SK-N-SH treated with all-trans-retinoic acid at 6 μM for 48 hours (cell line): ENCODE results near the gene PES1.

Source experiments
- ATAC-seq: fragments of 200-7000 bp; cut with Tn5 transposase; 3 replicates; pipeline ENCODE4 v1.9.1; 2020; ENCODE audit warnings: mild to moderate bottlenecking, moderate library complexity
- ARNTL ChIP-seq: fragments of 450-650 bp; formaldehyde crosslinking; IDR thresholded peaks from 2 replicates; pipeline ENCODE4 v1.5.0; 2020; ENCODE audit warnings: low read depth, mild to moderate bottlenecking, moderate library complexity, borderline replicate concordance
- BACH2 ChIP-seq: fragments of 250-450 bp; sonication (Bioruptor Pico); IDR thresholded peaks from 2 replicates; pipeline ENCODE4 v1.9.0; 2021; ENCODE audit warnings: mild to moderate bottlenecking, borderline replicate concordance
- CSDC2 ChIP-seq: fragments of 250-450 bp; sonication (Bioruptor Pico); IDR thresholded peaks from 2 replicates; pipeline ENCODE4 v1.5.0; 2020; ENCODE audit warnings: mild to moderate bottlenecking, moderate library complexity
- CSRNP3 ChIP-seq: fragments of 250-450 bp; sonication (Bioruptor Pico); IDR thresholded peaks from 2 replicates; pipeline ENCODE4 v1.5.1; 2021; ENCODE audit warnings: mild to moderate bottlenecking, moderate library complexity
- ESRRG ChIP-seq: fragments of 250-450 bp; sonication (Bioruptor Pico); IDR thresholded peaks from 2 replicates; pipeline ENCODE4 v1.6.1; 2021; ENCODE audit warnings: mild to moderate bottlenecking
- GLIS3 ChIP-seq: fragments of 250-450 bp; sonication (Bioruptor Pico); IDR thresholded peaks from 2 replicates; pipeline ENCODE4 v1.5.0; 2020; ENCODE audit warnings: mild to moderate bottlenecking, moderate library complexity
- ISL1 ChIP-seq: fragments of 250-450 bp; sonication (Bioruptor Pico); IDR thresholded peaks from 2 replicates; pipeline ENCODE4 v2.1.2; 2022; ENCODE audit warnings: mild to moderate bottlenecking, moderate library complexity
- OSR1 ChIP-seq: fragments of 250-450 bp; sonication (Bioruptor Pico); IDR thresholded peaks from 2 replicates; pipeline ENCODE4 v1.8.0; 2022; ENCODE audit warnings: moderate library complexity, mild to moderate bottlenecking, inconsistent platforms
- PATZ1 ChIP-seq: fragments of 250-450 bp; sonication (Bioruptor Pico); IDR thresholded peaks from 2 replicates; pipeline ENCODE4 v1.8.0; 2020; ENCODE audit warnings: mild to moderate bottlenecking, moderate library complexity, borderline replicate concordance
- PPARA ChIP-seq: fragments of 250-450 bp; sonication (Bioruptor Pico); IDR thresholded peaks from 2 replicates; pipeline ENCODE4 v1.5.0; 2020; ENCODE audit warnings: mild to moderate bottlenecking, borderline replicate concordance
- RARB ChIP-seq: fragments of 250-450 bp; sonication (Bioruptor Pico); IDR thresholded peaks from 2 replicates; pipeline ENCODE4 v1.8.0; 2021; ENCODE audit warnings: mild to moderate bottlenecking, moderate library complexity
- SNAI2 ChIP-seq: fragments of 250-450 bp; sonication (Bioruptor Pico); IDR thresholded peaks from 2 replicates; pipeline ENCODE4 v1.5.0; 2020; ENCODE audit warnings: mild to moderate bottlenecking, moderate library complexity
- TCF4 ChIP-seq: fragments of 250-450 bp; sonication (Bioruptor Pico); IDR thresholded peaks from 2 replicates; pipeline ENCODE4 v1.8.0; 2021; ENCODE audit warnings: mild to moderate bottlenecking, moderate library complexity, borderline replicate concordance
- TOX ChIP-seq: fragments of 250-450 bp; sonication (Bioruptor Pico); IDR thresholded peaks from 2 replicates; pipeline ENCODE4 v1.8.0; 2021; ENCODE audit warnings: mild to moderate bottlenecking, moderate library complexity, borderline replicate concordance
- TSHZ2 ChIP-seq: fragments of 250-450 bp; sonication (Bioruptor Pico); IDR thresholded peaks from 2 replicates; pipeline ENCODE4 v1.5.0; 2020; ENCODE audit warnings: mild to moderate bottlenecking, moderate library complexity
- ZC3H10 ChIP-seq: fragments of 250-450 bp; sonication (Bioruptor Pico); IDR thresholded peaks from 2 replicates; pipeline ENCODE4 v1.5.1; 2021; ENCODE audit warnings: mild to moderate bottlenecking, moderate library complexity
- ZFP3 ChIP-seq: fragments of 250-450 bp; sonication (Bioruptor Pico); IDR thresholded peaks from 2 replicates; pipeline ENCODE4 v1.5.0; 2020; ENCODE audit warnings: mild to moderate bottlenecking, moderate library complexity
- ZFP30 ChIP-seq: fragments of 450-650 bp; formaldehyde crosslinking; IDR thresholded peaks from 2 replicates; pipeline ENCODE4 v1.5.0; 2022; ENCODE audit warnings: mild to moderate bottlenecking, moderate library complexity
- ZNF565 ChIP-seq: fragments of 450-650 bp; formaldehyde crosslinking; conservative IDR thresholded peaks from 2 replicates; pipeline ENCODE4 v1.5.0; 2020; ENCODE audit warnings: low read depth, mild to moderate bottlenecking, moderate library complexity
- ZNF70 ChIP-seq: fragments of 450-650 bp; formaldehyde crosslinking; IDR thresholded peaks from 2 replicates; pipeline ENCODE4 v1.5.0; 2020; ENCODE audit warnings: mild to moderate bottlenecking, moderate library complexity
- ZNF8 ChIP-seq: fragments of 450-650 bp; formaldehyde crosslinking; IDR thresholded peaks from 2 replicates; pipeline ENCODE4 v1.5.0; 2020; ENCODE audit warnings: mild to moderate bottlenecking, moderate library complexity

Gene PES1

GRCh38 chr22:30609260-30610185 is 17.8 kb upstream of the PES1 start:
- TF ChIP-seq ZNF70 (CRISPR knock-in tag) (no peak), TOX (no peak), BACH2 (CRISPR knock-in tag) (no peak), ESRRG (CRISPR knock-in tag) (no peak), SNAI2 (CRISPR knock-in tag) (no peak), TCF4 (CRISPR knock-in tag) (no peak), RARB (CRISPR knock-in tag) (no peak), ZNF8 (CRISPR knock-in tag) (no peak), PPARA (no peak), ZFP3 (no peak), ZNF565 (CRISPR knock-in tag) (no peak), OSR1 (CRISPR knock-in tag) (no peak), ARNTL (CRISPR knock-in tag) (no peak), PATZ1 (CRISPR knock-in tag) (no peak), ZC3H10 (no peak), CSRNP3 (CRISPR knock-in tag) (no peak)
- TF ChIP-seq, all 23 proteins: peak for 0
- ATAC-seq: peak; percentile 51

- no peak for TF ChIP-seq ESRRG (CRISPR knock-in tag)
- TF ChIP-seq GLIS3 (CRISPR knock-in tag): no peak
- no peak for TF ChIP-seq ISL1 (CRISPR knock-in tag)
- no peak for TF ChIP-seq TCF4 (CRISPR knock-in tag)
- TF ChIP-seq BACH2 (CRISPR knock-in tag): no peak
- no peak for TF ChIP-seq ZNF565 (CRISPR knock-in tag)
- TF ChIP-seq ARNTL (CRISPR knock-in tag): no peak
- TF ChIP-seq PPARA: no peak
- TF ChIP-seq TSHZ2 (CRISPR knock-in tag): no peak
- TF ChIP-seq SNAI2 (CRISPR knock-in tag): no peak
- TF ChIP-seq ZNF70 (CRISPR knock-in tag): no peak
- no peak for TF ChIP-seq CSDC2
- no peak for TF ChIP-seq ZNF8 (CRISPR knock-in tag)
- TF ChIP-seq ZFP30 (CRISPR knock-in tag): no peak
- no peak for TF ChIP-seq TOX
- no peak for TF ChIP-seq CSRNP3 (CRISPR knock-in tag)
- no peak for TF ChIP-seq OSR1 (CRISPR knock-in tag)
- no peak for TF ChIP-seq RARB (CRISPR knock-in tag)
- no peak for ATAC-seq
Observed at GRCh38 chr22:30607939-30608338, 16.2 kb upstream of the PES1 start.

GRCh38 chr22:30607300-30607930 is 15.7 kb upstream of the PES1 start:
- peak; percentile 11 for ATAC-seq
- TF ChIP-seq ZFP3: no peak
- no peak for TF ChIP-seq ARNTL (CRISPR knock-in tag)
- TF ChIP-seq PPARA: no peak
- TF ChIP-seq TOX: no peak
- TF ChIP-seq TSHZ2 (CRISPR knock-in tag): no peak
- TF ChIP-seq BACH2 (CRISPR knock-in tag): no peak
- TF ChIP-seq CSDC2: no peak
- no peak for TF ChIP-seq ZNF70 (CRISPR knock-in tag)
- no peak for TF ChIP-seq OSR1 (CRISPR knock-in tag)
- TF ChIP-seq ESRRG (CRISPR knock-in tag): no peak
- TF ChIP-seq ISL1 (CRISPR knock-in tag): no peak
- TF ChIP-seq RARB (CRISPR knock-in tag): no peak
- no peak for TF ChIP-seq CSRNP3 (CRISPR knock-in tag)
- no peak for TF ChIP-seq ZFP30 (CRISPR knock-in tag)
- no peak for TF ChIP-seq ZC3H10
